ENCODE data around the gene CFAP61.

CFAP61 gene

GRCh38 chr20:20273286-20273685 lies 221.0 kb downstream of the CFAP61 start:
- no peak overlapping the region for H3K4me3 ChIP-seq (ENCODE audit: control insufficient read depth, low read depth, low read length)
- no peak for TF ChIP-seq CTCF (IDR thresholded peaks at IDR 0.05; ENCODE audit: control insufficient read depth, insufficient read depth, low read depth, low read length, missing control alignments)
- DNase-seq (ENCODE audit: low read depth), result no peak

GRCh38 chr20:20274821-20275220 lies 222.5 kb downstream of the CFAP61 start:
- TF ChIP-seq CTCF (IDR thresholded peaks at IDR 0.05; ENCODE audit: control insufficient read depth, insufficient read depth, low read depth, low read length, missing control alignments), result no peak
- DNase-seq (ENCODE audit: low read depth), result no peak
- H3K4me3 ChIP-seq (ENCODE audit: control insufficient read depth, low read depth, low read length), result no peak overlapping the region

DNA sequence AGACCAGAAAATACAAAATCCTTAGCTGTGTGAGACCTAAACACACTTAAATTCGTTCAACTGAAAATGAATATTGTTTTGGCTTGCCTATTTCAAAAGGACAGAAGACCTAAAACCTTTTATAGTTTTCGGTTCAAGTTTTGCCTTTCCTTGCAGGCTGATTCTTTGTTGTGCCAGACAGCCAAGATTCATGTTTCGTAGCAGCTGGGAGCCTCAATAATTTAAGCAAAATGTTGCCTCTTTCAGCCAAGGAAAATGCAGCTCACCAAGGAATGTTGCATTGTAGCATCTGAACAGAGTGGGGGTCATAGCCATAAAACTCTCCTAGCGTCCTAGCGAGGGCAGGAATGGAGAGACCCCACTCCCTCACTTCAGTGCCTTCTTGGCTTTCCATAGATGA lies 223.3 kb downstream of the CFAP61 start:
- no peak for DNase-seq (ENCODE audit: low read depth)
- H3K4me3 ChIP-seq (ENCODE audit: control insufficient read depth, low read depth, low read length), result no peak overlapping the region
- TF ChIP-seq CTCF (IDR thresholded peaks at IDR 0.05; ENCODE audit: control insufficient read depth, insufficient read depth, low read depth, low read length, missing control alignments), result no peak

DNA sequence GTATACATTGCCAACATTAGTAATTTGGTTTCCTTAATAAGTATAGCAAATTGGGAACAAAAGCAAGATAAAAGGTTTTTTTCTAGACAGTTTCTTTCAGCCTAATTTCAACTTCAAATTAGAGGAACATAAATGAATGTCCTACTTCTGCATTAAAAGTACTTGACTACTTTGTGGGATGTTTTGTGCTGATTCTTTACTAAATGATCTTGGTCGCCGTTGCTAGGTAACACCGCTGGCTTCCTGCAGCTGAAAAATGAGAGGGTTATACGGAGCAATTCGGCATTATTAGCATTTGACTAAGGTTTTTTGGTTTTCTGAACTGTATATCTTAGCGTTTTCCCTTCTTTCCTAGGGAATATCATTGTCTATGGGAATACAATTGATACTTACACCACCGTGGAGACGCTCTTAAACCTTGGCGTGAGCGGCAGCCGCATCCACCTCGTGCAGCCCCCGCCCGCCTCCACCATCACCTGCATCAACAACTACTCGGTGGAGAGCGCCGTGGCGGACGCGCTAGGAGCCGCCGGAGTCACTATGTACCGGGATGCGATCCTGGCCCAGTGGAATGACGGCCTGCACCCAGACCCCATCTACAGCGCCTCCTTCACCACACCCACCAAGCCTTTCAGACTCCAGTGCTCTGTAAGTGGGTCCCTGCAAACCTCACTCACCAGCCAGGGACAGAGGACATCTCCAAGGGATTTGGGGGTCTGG lies 224.6 kb downstream of the CFAP61 start:
- no peak for DNase-seq (ENCODE audit: low read depth)
- no peak overlapping the region for H3K4me3 ChIP-seq (ENCODE audit: control insufficient read depth, low read depth, low read length)
- TF ChIP-seq CTCF (IDR thresholded peaks at IDR 0.05; ENCODE audit: control insufficient read depth, insufficient read depth, low read depth, low read length, missing control alignments), result no peak

DNA sequence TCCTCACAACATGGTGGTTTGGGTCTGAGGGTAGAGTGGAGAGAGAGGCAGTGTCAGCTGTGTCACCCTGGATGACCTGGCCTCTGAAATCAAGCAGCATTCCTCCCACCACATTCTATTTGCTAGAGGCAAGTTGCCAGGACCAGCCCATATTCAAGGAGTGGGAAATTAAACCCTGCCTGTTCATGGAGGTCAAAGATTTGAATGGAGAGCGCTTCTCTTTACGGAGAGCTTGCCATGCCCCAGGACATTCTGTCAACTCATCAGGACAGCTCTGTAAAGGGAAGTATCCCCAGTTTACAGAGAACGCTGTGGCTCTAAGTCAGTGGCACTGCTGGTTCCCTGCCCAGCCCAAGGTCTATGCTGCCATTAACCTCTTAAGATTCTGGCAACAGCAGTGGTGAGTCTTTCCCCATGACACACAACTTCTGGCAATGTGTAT lies 225.6 kb downstream of the CFAP61 start:
- TF ChIP-seq CTCF (IDR thresholded peaks at IDR 0.05; ENCODE audit: control insufficient read depth, insufficient read depth, low read depth, low read length, missing control alignments), result no peak
- no peak overlapping the region for H3K4me3 ChIP-seq (ENCODE audit: control insufficient read depth, low read depth, low read length)

DNA sequence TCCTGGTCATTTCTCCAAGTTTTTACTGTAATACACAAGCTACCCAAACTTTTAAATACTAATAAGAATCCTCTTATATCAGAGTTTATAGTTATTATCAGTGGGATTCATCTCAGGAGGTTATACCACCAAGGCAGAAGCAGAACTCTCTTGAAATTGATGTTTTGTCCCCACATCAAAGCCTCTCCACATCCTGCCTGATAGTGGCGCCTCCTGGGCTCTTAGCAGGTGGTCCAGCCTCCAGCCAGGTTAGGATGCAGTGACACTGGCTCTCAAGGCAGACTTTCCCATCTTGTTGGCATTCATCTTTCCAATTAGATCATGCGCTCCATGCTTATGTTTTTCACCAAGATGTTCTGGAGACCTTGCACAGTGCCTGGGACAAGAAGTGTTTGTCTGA lies 233.7 kb downstream of the CFAP61 start:
- no peak for DNase-seq (ENCODE audit: low read depth)
- TF ChIP-seq CTCF (IDR thresholded peaks at IDR 0.05; ENCODE audit: control insufficient read depth, insufficient read depth, low read depth, low read length, missing control alignments), result no peak
- H3K4me3 ChIP-seq (ENCODE audit: control insufficient read depth, low read depth, low read length), result no peak overlapping the region

More for the DNA sequence above, 225.6 kb downstream of the CFAP61 start:
- no peak for DNase-seq (ENCODE audit: low read depth)
